ENCODE results near the gene FBXO15.

FBXO15 gene

GRCh38 chr18:74154716-74155115 is 7.1 kb upstream of the FBXO15 start:
- Histone ChIP-seq H3K27me3 (replicated peaks; ENCODE audit: control insufficient read depth, insufficient read depth, low read length, poor library complexity, severe bottlenecking) (no peaks in the 10 kb centered on the region), H3K4me1 (ENCODE audit: control insufficient read depth, insufficient read depth, low read length, poor library complexity, severe bottlenecking) (no peaks in the 10 kb centered on the region), H3K9me3 (ENCODE audit: control insufficient read depth, low read length) (no peaks in the 10 kb centered on the region), H3K27ac (ENCODE audit: insufficient read depth, low read length, poor library complexity, severe bottlenecking) (no peak overlapping the region), H3K36me3 (ENCODE audit: control insufficient read depth, insufficient read depth, low read length) (peaks cover 48% of the 10 kb centered on the region), H3K4me3 (ENCODE audit: insufficient read depth, low read depth, low read length, poor library complexity, severe bottlenecking) (no peak overlapping the region)
- DNase-seq, result no peak

GRCh38 chr18:74153793-74154192 is 6.2 kb upstream of the FBXO15 start:
- H3K4me3 ChIP-seq (ENCODE audit: insufficient read depth, low read depth, low read length, poor library complexity, severe bottlenecking), result no peak overlapping the region
- no peak overlapping the region for H3K27ac ChIP-seq (ENCODE audit: insufficient read depth, low read length, poor library complexity, severe bottlenecking)
- no peaks in the 10 kb centered on the region for H3K4me1 ChIP-seq (ENCODE audit: control insufficient read depth, insufficient read depth, low read length, poor library complexity, severe bottlenecking)
- H3K36me3 ChIP-seq (ENCODE audit: control insufficient read depth, insufficient read depth, low read length), result peaks cover 44% of the 10 kb centered on the region
- H3K9me3 ChIP-seq (ENCODE audit: control insufficient read depth, low read length), result no peaks in the 10 kb centered on the region
- no peak for DNase-seq
- no peaks in the 10 kb centered on the region for H3K27me3 ChIP-seq (replicated peaks; ENCODE audit: control insufficient read depth, insufficient read depth, low read length, poor library complexity, severe bottlenecking)

GRCh38 chr18:74153377-74153776 is 5.7 kb upstream of the FBXO15 start:
- Histone ChIP-seq H3K4me1 (ENCODE audit: control insufficient read depth, insufficient read depth, low read length, poor library complexity, severe bottlenecking) (no peaks in the 10 kb centered on the region), H3K27me3 (replicated peaks; ENCODE audit: control insufficient read depth, insufficient read depth, low read length, poor library complexity, severe bottlenecking) (no peaks in the 10 kb centered on the region), H3K27ac (ENCODE audit: insufficient read depth, low read length, poor library complexity, severe bottlenecking) (no peak overlapping the region), H3K36me3 (ENCODE audit: control insufficient read depth, insufficient read depth, low read length) (peaks cover 39% of the 10 kb centered on the region), H3K9me3 (ENCODE audit: control insufficient read depth, low read length) (no peaks in the 10 kb centered on the region), H3K4me3 (ENCODE audit: insufficient read depth, low read depth, low read length, poor library complexity, severe bottlenecking) (no peak overlapping the region)
- DNase-seq, result no peak

DNA sequence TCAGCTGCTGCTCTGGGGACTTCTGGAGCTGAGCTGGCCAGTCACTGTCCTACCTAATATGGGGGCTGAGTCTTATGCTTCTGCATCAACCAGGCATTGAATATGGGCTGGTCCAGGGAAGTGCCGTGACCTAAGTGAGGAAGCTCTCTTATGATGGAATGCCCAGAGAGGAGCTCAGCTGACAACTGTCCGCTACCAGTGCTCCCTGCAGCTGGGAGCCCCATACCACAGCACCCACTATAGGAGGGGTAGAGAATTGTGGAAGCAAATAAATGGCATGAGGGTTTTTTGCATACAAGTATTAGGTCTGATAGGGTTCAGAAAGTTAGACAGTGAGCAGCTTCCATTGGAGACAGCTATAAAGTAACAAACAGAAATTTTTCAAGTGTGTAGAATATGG is 5.2 kb upstream of the FBXO15 start:
- Histone ChIP-seq H3K36me3 (ENCODE audit: control insufficient read depth, insufficient read depth, low read length) (peaks cover 34% of the 10 kb centered on the region), H3K9me3 (ENCODE audit: control insufficient read depth, low read length) (no peaks in the 10 kb centered on the region), H3K27me3 (replicated peaks; ENCODE audit: control insufficient read depth, insufficient read depth, low read length, poor library complexity, severe bottlenecking) (no peaks in the 10 kb centered on the region), H3K4me1 (ENCODE audit: control insufficient read depth, insufficient read depth, low read length, poor library complexity, severe bottlenecking) (no peaks in the 10 kb centered on the region), H3K27ac (ENCODE audit: insufficient read depth, low read length, poor library complexity, severe bottlenecking) (no peak overlapping the region), H3K4me3 (ENCODE audit: insufficient read depth, low read depth, low read length, poor library complexity, severe bottlenecking) (no peak overlapping the region)
- DNase-seq, result no peak

DNA sequence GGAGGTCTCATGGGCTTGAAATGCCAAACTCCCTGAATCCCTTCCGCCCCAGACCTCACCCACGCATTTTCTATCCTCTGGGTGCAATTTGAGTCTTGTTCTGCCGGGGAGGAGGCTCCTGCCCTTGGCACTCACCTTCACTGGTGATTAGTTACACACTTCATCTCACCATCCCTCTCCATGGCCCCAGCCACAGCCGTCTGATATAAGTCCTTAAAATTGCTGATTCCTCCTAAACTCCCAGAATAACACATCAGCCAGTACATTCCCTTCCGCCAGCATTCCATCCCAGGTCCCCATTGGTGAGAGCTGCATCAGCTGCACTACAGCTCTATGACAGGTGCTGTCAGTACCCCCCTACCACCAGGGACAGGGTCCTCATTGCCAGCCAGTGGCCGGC is 4.6 kb upstream of the FBXO15 start:
- DNase-seq, result no peak
- no peak overlapping the region for H3K27ac ChIP-seq (ENCODE audit: insufficient read depth, low read length, poor library complexity, severe bottlenecking)
- H3K27me3 ChIP-seq (replicated peaks; ENCODE audit: control insufficient read depth, insufficient read depth, low read length, poor library complexity, severe bottlenecking), result no peaks in the 10 kb centered on the region
- H3K36me3 ChIP-seq (ENCODE audit: control insufficient read depth, insufficient read depth, low read length), result peaks cover 28% of the 10 kb centered on the region
- peaks cover under 1% of the 10 kb centered on the region for H3K4me1 ChIP-seq (ENCODE audit: control insufficient read depth, insufficient read depth, low read length, poor library complexity, severe bottlenecking)
- no peak overlapping the region for H3K4me3 ChIP-seq (ENCODE audit: insufficient read depth, low read depth, low read length, poor library complexity, severe bottlenecking)
- H3K9me3 ChIP-seq (ENCODE audit: control insufficient read depth, low read length), result no peaks in the 10 kb centered on the region

DNA sequence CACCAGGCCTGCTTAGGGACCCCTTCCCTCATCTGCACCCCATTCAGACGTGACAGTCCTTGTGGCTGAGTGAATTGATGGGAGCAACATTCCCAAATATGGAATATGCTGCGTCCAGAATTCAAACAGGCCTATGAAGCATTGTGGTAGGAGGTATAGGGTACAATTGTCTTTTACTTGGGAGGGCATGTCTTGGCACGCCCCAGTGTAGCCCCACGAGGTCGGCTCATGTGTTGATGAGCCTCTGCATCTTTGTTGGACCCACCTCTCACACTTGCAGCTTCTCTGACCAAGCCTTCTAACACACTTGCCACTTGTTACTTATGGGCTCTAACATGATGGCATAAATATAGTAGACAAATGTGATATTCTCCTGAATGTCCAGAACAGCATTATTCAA is 2.2 kb upstream of the FBXO15 start:
- H3K27ac ChIP-seq (ENCODE audit: insufficient read depth, low read length, poor library complexity, severe bottlenecking), result no peak overlapping the region
- no peak overlapping the region for H3K4me3 ChIP-seq (ENCODE audit: insufficient read depth, low read depth, low read length, poor library complexity, severe bottlenecking)
- H3K27me3 ChIP-seq (replicated peaks; ENCODE audit: control insufficient read depth, insufficient read depth, low read length, poor library complexity, severe bottlenecking), result no peaks in the 10 kb centered on the region
- no peak for DNase-seq
- peaks cover 10% of the 10 kb centered on the region for H3K36me3 ChIP-seq (ENCODE audit: control insufficient read depth, insufficient read depth, low read length)
- H3K4me1 ChIP-seq (ENCODE audit: control insufficient read depth, insufficient read depth, low read length, poor library complexity, severe bottlenecking), result peaks cover 4% of the 10 kb centered on the region
- H3K9me3 ChIP-seq (ENCODE audit: control insufficient read depth, low read length), result no peaks in the 10 kb centered on the region

GRCh38 chr18:74148543-74149070 is 973 bp upstream of the FBXO15 start:
- Histone ChIP-seq H3K27me3 (replicated peaks; ENCODE audit: control insufficient read depth, insufficient read depth, low read length, poor library complexity, severe bottlenecking) (no peaks in the 10 kb centered on the region), H3K9me3 (ENCODE audit: control insufficient read depth, low read length) (no peaks in the 10 kb centered on the region), H3K36me3 (ENCODE audit: control insufficient read depth, insufficient read depth, low read length) (peaks cover 8% of the 10 kb centered on the region), H3K4me1 (ENCODE audit: control insufficient read depth, insufficient read depth, low read length, poor library complexity, severe bottlenecking) (peaks cover 4% of the 10 kb centered on the region), H3K4me3 (ENCODE audit: insufficient read depth, low read depth, low read length, poor library complexity, severe bottlenecking) (peak overlapping the region; percentile 82), H3K27ac (ENCODE audit: insufficient read depth, low read length, poor library complexity, severe bottlenecking) (peak overlapping the region; percentile 95)
- DNase-seq, result no peak

- Histone ChIP-seq H3K4me1 (ENCODE audit: control insufficient read depth, insufficient read depth, low read length, poor library complexity, severe bottlenecking) (peaks cover 4% of the 10 kb centered on the region), H3K27me3 (replicated peaks; ENCODE audit: control insufficient read depth, insufficient read depth, low read length, poor library complexity, severe bottlenecking) (no peaks in the 10 kb centered on the region), H3K36me3 (ENCODE audit: control insufficient read depth, insufficient read depth, low read length) (peaks cover 4% of the 10 kb centered on the region), H3K9me3 (ENCODE audit: control insufficient read depth, low read length) (no peaks in the 10 kb centered on the region), H3K27ac (ENCODE audit: insufficient read depth, low read length, poor library complexity, severe bottlenecking) (peak overlapping the region; percentile 95), H3K4me3 (ENCODE audit: insufficient read depth, low read depth, low read length, poor library complexity, severe bottlenecking) (peak overlapping the region; percentile 82)
- no peak for DNase-seq
These were observed 199 bp downstream of the FBXO15 start for GRCh38 chr18:74147491-74147778.

GRCh38 chr18:74146756-74147155 is 878 bp downstream of the FBXO15 start:
- H3K27me3 ChIP-seq (replicated peaks; ENCODE audit: control insufficient read depth, insufficient read depth, low read length, poor library complexity, severe bottlenecking), result no peaks in the 10 kb centered on the region
- DNase-seq, result no peak
- H3K36me3 ChIP-seq (ENCODE audit: control insufficient read depth, insufficient read depth, low read length), result peaks cover 4% of the 10 kb centered on the region
- no peaks in the 10 kb centered on the region for H3K9me3 ChIP-seq (ENCODE audit: control insufficient read depth, low read length)
- H3K27ac ChIP-seq (ENCODE audit: insufficient read depth, low read length, poor library complexity, severe bottlenecking), result no peak overlapping the region
- peak overlapping the region; percentile 82 for H3K4me3 ChIP-seq (ENCODE audit: insufficient read depth, low read depth, low read length, poor library complexity, severe bottlenecking)
- peaks cover 4% of the 10 kb centered on the region for H3K4me1 ChIP-seq (ENCODE audit: control insufficient read depth, insufficient read depth, low read length, poor library complexity, severe bottlenecking)

GRCh38 chr18:74142252-74142651 is 5.4 kb downstream of the FBXO15 start:
- Histone ChIP-seq H3K4me1 (ENCODE audit: control insufficient read depth, insufficient read depth, low read length, poor library complexity, severe bottlenecking) (peaks cover 4% of the 10 kb centered on the region), H3K9me3 (ENCODE audit: control insufficient read depth, low read length) (no peaks in the 10 kb centered on the region), H3K27me3 (replicated peaks; ENCODE audit: control insufficient read depth, insufficient read depth, low read length, poor library complexity, severe bottlenecking) (no peaks in the 10 kb centered on the region), H3K4me3 (ENCODE audit: insufficient read depth, low read depth, low read length, poor library complexity, severe bottlenecking) (no peak overlapping the region), H3K27ac (ENCODE audit: insufficient read depth, low read length, poor library complexity, severe bottlenecking) (no peak overlapping the region), H3K36me3 (ENCODE audit: control insufficient read depth, insufficient read depth, low read length) (no peaks in the 10 kb centered on the region)
- DNase-seq, result no peak

DNA sequence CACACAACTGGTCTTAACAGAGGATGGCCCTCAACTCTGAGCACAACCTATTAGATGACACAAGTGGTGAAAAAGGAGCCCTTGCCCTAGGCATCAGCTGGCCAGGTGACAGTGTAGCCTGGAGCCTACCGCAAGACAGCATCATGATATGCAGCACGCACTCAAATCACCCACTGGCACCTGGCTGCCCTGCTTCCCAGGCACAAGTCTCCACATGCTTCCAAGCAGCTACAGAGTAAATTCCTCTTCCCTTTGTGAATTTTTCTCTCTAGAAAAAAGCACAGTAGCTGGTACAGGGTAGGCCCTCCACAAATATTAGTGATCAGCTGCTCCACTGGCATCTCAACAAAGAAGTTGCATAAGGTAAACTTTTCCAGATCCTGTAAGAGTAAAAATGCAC is 6.0 kb downstream of the FBXO15 start:
- no peaks in the 10 kb centered on the region for H3K27me3 ChIP-seq (replicated peaks; ENCODE audit: control insufficient read depth, insufficient read depth, low read length, poor library complexity, severe bottlenecking)
- no peaks in the 10 kb centered on the region for H3K36me3 ChIP-seq (ENCODE audit: control insufficient read depth, insufficient read depth, low read length)
- DNase-seq, result no peak
- no peak overlapping the region for H3K4me3 ChIP-seq (ENCODE audit: insufficient read depth, low read depth, low read length, poor library complexity, severe bottlenecking)
- no peak overlapping the region for H3K27ac ChIP-seq (ENCODE audit: insufficient read depth, low read length, poor library complexity, severe bottlenecking)
- no peaks in the 10 kb centered on the region for H3K9me3 ChIP-seq (ENCODE audit: control insufficient read depth, low read length)
- H3K4me1 ChIP-seq (ENCODE audit: control insufficient read depth, insufficient read depth, low read length, poor library complexity, severe bottlenecking), result no peaks in the 10 kb centered on the region

All from effector memory CD4-positive, alpha-beta T cell (primary cell).